Lung (tissue), 12 donors: Measurements from ENCODE around the gene ITFG1. TPM values are rescaled to one million over a fixed set of nuclear protein-coding genes. Genes with fewer than 3 reads are reported as not detected.
"Not testable (repeated sequence)": the region's sequence is repeated elsewhere in the genome, so short reads cannot be mapped to it uniquely, and the experiment has no call there.

Experiments used
- ATAC-seq: fragments of 200-7000 bp; cut with Tn5 transposase; one replicate; pipeline ENCODE4 v1.9.1; 2020; ENCODE audit warnings: moderate number of reproducible peaks; ENCODE audit not compliant: insufficient read depth, low FRiP score
- DNase-seq, 3 donors: peaks; one replicate each; pipeline ENCODE4 v3.0.0-alpha.2; 2013 to 2017
- H3K27ac ChIP-seq, 2 donors: one replicate each; pipeline ENCODE4 v1.5.1; 2013; ENCODE audit warnings: mild to moderate bottlenecking in 2 of 2, moderate library complexity in 2 of 2, control low read depth in 1 of 2, inconsistent platforms in 1 of 2, low read depth in 1 of 2, low read length in 1 of 2
- H3K27me3 ChIP-seq, 3 donors: one replicate each; pipeline ENCODE4 v1.5.1; 2013; ENCODE audit warnings: low read length in 2 of 3; ENCODE audit not compliant: control insufficient read depth in 3 of 3, insufficient read depth in 3 of 3
- H3K36me3 ChIP-seq, 4 donors: one replicate each; pipeline ENCODE4 v1.5.1; 2013; ENCODE audit warnings: low read length in 4 of 4, mild to moderate bottlenecking in 1 of 4, moderate library complexity in 1 of 4; ENCODE audit not compliant: control insufficient read depth in 4 of 4, insufficient read depth in 4 of 4
- H3K4me1 ChIP-seq, 5 donors: one replicate each; pipeline ENCODE4 v1.5.1; 2013; ENCODE audit warnings: low read length in 5 of 5, mild to moderate bottlenecking in 2 of 5, moderate library complexity in 1 of 5; ENCODE audit not compliant: control insufficient read depth in 5 of 5, insufficient read depth in 5 of 5
- H3K4me3 ChIP-seq: one replicate; pipeline ENCODE4 v1.5.1; 2013; ENCODE audit warnings: mild to moderate bottlenecking, control low read depth, moderate library complexity
- H3K9ac ChIP-seq, 2 donors: one replicate each; pipeline ENCODE4 v1.5.1; 2013; ENCODE audit warnings: low read length in 2 of 2, control low read depth in 1 of 2; ENCODE audit not compliant: insufficient read depth in 1 of 2
- H3K9me3 ChIP-seq, 4 donors: one replicate each; pipeline ENCODE4 v1.5.1; 2013; ENCODE audit warnings: low read length in 3 of 4, mild to moderate bottlenecking in 1 of 4, moderate library complexity in 1 of 4; ENCODE audit not compliant: control insufficient read depth in 4 of 4, insufficient read depth in 3 of 4
- WGBS, 2 donors: extraction: QIAGEN DNeasy Blood & Tissue Kit; methylation state at CpG; one replicate each; pipeline ENCODE4 v1.1.7; 2013; 5-methylcytosine and 5-hydroxymethylcytosine counted together
- polyA plus RNA-seq, 2 donors: library from polyadenylated mRNA; stranded (reverse); fragments of 200-250 nt; gene quantifications; one replicate each; pipeline ENCODE4 v1.2.1, GENCODE V29; 2013
- total RNA-seq, 2 donors: library from RNA; depleted of rRNA in 1 of 2; stranded (reverse); fragments of >200 nt in 1 of 2; gene quantifications; one replicate each; pipeline ENCODE4 v1.2.1, GENCODE V29; 2014 to 2021
- TF ChIP-seq, protein P1 (sequence below): IDR thresholded peaks from 2 replicates; pipeline ENCODE4 v1.5.1; 2012; ENCODE audit warnings: mild to moderate bottlenecking; ENCODE audit errors: control extremely low read depth, extremely low read depth
- donor health status: control.
- donor health status: control.
- donor health status: Bipolar disorder and iron deficiency.
- donor health status: healthy.
- donor health status: DM: yes; HTN: yes; CAD: no.

ITFG1 gene
- total and polyA plus RNA-seq, 4 donors: 13.0 to 79.4 (median 40.2) TPM

DNA sequence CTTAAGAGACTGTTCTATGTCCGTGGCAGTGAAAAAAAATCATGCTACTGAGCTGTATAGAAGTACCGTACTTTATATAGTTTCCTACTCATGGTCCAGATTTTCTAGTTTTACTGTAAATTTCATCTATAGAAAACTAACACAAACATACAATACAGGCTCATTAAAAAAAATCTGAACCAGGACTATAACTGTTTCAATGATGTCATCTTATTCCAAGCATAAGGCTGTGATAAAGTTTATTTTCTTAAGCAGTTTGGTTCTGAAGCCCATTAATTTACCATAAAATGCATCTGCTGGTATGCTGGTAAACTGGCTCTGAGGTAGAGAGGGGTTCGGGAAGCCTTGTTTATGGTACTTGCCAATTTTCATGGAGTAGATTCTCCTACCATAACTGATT lies 300.4 kb downstream of the ITFG1 start:
- DNase-seq (no peak), ATAC-seq (no peak)
- TF ChIP-seq, protein P1, sequence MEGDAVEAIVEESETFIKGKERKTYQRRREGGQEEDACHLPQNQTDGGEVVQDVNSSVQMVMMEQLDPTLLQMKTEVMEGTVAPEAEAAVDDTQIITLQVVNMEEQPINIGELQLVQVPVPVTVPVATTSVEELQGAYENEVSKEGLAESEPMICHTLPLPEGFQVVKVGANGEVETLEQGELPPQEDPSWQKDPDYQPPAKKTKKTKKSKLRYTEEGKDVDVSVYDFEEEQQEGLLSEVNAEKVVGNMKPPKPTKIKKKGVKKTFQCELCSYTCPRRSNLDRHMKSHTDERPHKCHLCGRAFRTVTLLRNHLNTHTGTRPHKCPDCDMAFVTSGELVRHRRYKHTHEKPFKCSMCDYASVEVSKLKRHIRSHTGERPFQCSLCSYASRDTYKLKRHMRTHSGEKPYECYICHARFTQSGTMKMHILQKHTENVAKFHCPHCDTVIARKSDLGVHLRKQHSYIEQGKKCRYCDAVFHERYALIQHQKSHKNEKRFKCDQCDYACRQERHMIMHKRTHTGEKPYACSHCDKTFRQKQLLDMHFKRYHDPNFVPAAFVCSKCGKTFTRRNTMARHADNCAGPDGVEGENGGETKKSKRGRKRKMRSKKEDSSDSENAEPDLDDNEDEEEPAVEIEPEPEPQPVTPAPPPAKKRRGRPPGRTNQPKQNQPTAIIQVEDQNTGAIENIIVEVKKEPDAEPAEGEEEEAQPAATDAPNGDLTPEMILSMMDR: no peak
- Histone ChIP-seq H3K4me1 (no peaks in the 10 kb centered on the region), H3K4me3 (no peak overlapping the region), H3K27ac (no peak overlapping the region), H3K9ac (no peak overlapping the region), H3K36me3 (peaks cover 3 to 16% (median 7%) of the 10 kb centered on the region in 4 donors), H3K9me3 (no peaks in the 10 kb centered on the region), H3K27me3 (no peaks in the 10 kb centered on the region)
- 94 to 95% methylated on average over 3 of the region's 3 CpGs for WGBS, 2 donors

DNA sequence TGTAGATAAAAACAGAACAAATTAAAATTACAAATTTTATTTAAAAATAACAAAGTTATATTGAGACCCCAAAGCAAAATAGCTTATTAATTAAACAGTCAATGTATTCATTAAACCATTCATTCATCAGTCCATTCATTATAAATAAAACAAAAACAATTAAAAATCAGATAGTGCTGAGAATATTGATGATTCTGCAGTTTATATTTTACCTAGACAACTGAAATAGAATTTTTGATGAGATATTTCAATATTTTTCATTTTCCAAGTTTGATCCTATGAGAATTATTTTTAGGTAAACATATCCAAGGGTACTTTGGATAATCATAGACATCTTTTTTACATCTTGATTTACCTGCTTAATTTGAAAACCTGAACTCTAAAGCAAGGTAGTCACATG lies 301.9 kb downstream of the ITFG1 start:
- TF ChIP-seq, protein P1: no peak
- no peaks in the 10 kb centered on the region for H3K9me3 ChIP-seq
- H3K4me3 ChIP-seq: no peak overlapping the region
- no peaks in the 10 kb centered on the region for H3K27me3 ChIP-seq
- H3K9ac ChIP-seq: no peak overlapping the region
- ATAC-seq (no peak), DNase-seq (no peak)
- H3K4me1 ChIP-seq: no peaks in the 10 kb centered on the region
- H3K27ac ChIP-seq: no peak overlapping the region
- H3K36me3 ChIP-seq: peaks cover 3 to 16% (median 7%) of the 10 kb centered on the region in 4 donors

DNA sequence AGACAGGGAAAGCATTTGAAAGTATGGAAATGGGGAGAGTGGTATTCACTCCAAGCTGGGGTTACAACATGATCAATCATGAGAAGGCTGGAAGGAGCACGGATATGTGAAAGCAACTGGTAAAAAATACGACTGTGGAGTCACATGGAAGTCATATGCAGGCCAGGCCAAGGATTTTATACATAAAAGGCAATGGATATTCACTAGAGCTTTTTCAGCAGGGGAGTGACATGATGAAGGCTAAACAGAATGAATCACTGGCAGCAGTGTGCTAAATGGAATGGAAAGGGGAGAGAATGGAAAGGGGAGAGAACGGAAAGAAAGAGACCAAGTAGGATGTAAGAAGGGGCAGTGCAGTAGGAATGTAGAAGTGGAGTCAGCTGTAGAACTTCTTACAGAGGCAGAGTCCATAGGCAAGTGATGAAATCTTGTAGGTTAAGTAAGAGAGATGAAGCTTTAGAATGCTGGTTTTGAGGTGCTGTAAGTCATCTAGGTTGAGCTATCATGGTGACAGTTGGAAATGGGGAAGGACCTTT lies 304.1 kb downstream of the ITFG1 start:
- peaks cover 0 to 2% (median 0%) of the 10 kb centered on the region in 4 donors for H3K9me3 ChIP-seq
- H3K4me1 ChIP-seq: no peaks in the 10 kb centered on the region
- H3K27me3 ChIP-seq: no peaks in the 10 kb centered on the region
- TF ChIP-seq, protein P1: no peak
- peaks cover 5 to 24% (median 7%) of the 10 kb centered on the region in 4 donors for H3K36me3 ChIP-seq
- DNase-seq: no peak
- H3K4me3 ChIP-seq: no peak overlapping the region
- no peak overlapping the region for H3K27ac ChIP-seq
- 92 to 95% methylated on average over 3 of the region's 3 CpGs for WGBS, 2 donors
- H3K9ac ChIP-seq: no peak overlapping the region
- no peak for ATAC-seq

DNA sequence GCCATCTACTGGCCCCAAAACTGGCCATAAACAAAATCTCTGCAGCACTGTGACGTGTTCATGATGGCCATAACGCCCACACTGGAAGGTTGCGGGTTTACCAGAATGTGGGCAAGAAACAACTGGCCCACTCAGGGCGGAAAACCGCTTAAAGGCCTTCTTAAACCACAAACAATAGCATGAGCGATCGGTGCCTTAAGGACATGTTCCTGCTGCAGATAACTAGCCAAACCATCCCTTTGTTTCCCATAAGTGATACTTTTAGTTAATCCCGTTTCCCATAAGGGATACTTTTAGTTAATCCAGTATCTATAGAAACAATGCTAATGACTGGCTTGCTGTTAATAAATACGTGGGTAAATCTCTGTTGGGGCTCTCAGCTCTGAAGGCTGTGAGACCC lies 308.4 kb downstream of the ITFG1 start:
- not testable (repeated sequence) for H3K4me3 ChIP-seq, H3K27me3 ChIP-seq, H3K9me3 ChIP-seq, DNase-seq, ATAC-seq, H3K9ac ChIP-seq, H3K27ac ChIP-seq, H3K4me1 ChIP-seq
- 98% methylated on average over 9 of the region's 9 CpGs for WGBS, 2 donors
- H3K36me3 ChIP-seq: peaks cover 5 to 15% (median 7%) of the 10 kb centered on the region in 4 donors
